B cell (primary cell): ENCODE data around the gene MEN1. TPM values are rescaled to one million over a fixed set of nuclear protein-coding genes. Genes with fewer than 3 reads are reported as not detected.

Experiments used
- ATAC-seq: fragments of 200-7000 bp; cut with Tn5 transposase; one replicate; pipeline ENCODE4 v1.10.0; 2021; ENCODE audit warnings: low read depth, mild to moderate bottlenecking, moderate number of reproducible peaks, moderate library complexity
- CTCF ChIA-PET: fragments of 350-600 bp; sonication (Branson Sonifier 250); formaldehyde crosslinking; loops from one replicate; lab custom pipeline; 2021; ENCODE audit warnings: antibody characterized with exemption, inconsistent platforms; lab: Charles Lee
- POLR2A ChIA-PET: fragments of 350-600 bp; sonication (Branson Sonifier 250); formaldehyde crosslinking; loops from one replicate; lab custom pipeline; 2021; ENCODE audit warnings: antibody characterized with exemption; lab: Charles Lee
- DNase-seq: peaks from one replicate; pipeline ENCODE4 v3.0.0; 2013
- H2AFZ ChIP-seq: 2 replicates; pipeline ENCODE4 v1.6.1; 2012; ENCODE audit warnings: mild to moderate bottlenecking, low read depth, low read length; ENCODE audit not compliant: insufficient read depth, poor library complexity, severe bottlenecking
- H3K27ac ChIP-seq, 2 donors: 1 replicate in 1 of 2; 2 replicates in 1 of 2; pipeline ENCODE4 v1.5.1; 2012 to 2013; ENCODE audit warnings: low read length in 2 of 2, mild to moderate bottlenecking in 2 of 2, moderate library complexity in 1 of 2
- H3K27me3 ChIP-seq, 4 experiments: fragments of 200-600 bp in 1 of 4; sonication (generic) in 1 of 4; replicated peaks in 1 of 4; 1 replicate in 2 of 4; 2 replicates in 2 of 4; pipeline versions ENCODE4 v1.6.1 to v1.7.0; 2013 to 2016; ENCODE audit warnings: low read length in 3 of 4, mild to moderate bottlenecking in 2 of 4, mixed read lengths in 1 of 4, moderate library complexity in 1 of 4; ENCODE audit not compliant: insufficient read depth in 4 of 4, control insufficient read depth in 3 of 4; ENCODE audit errors: control extremely low read depth in 1 of 4
- H3K36me3 ChIP-seq, 2 experiments: replicated peaks in 1 of 2; 1 replicate in 1 of 2; 2 replicates in 1 of 2; pipeline versions ENCODE4 v1.6.1 to v1.7.1; 2013; ENCODE audit warnings: low read length in 1 of 2; ENCODE audit not compliant: insufficient read depth in 2 of 2, control insufficient read depth in 1 of 2; ENCODE audit errors: control extremely low read depth in 1 of 2, extremely low read depth in 1 of 2
- H3K4me1 ChIP-seq, 2 donors: fragments of 200-600 bp in 1 of 2; sonication (generic) in 1 of 2; 1 replicate in 1 of 2; 2 replicates in 1 of 2; pipeline versions ENCODE4 v1.5.1 to v1.6.1; 2013 to 2017; ENCODE audit warnings: low read length in 2 of 2; ENCODE audit not compliant: control insufficient read depth in 2 of 2, insufficient read depth in 2 of 2
- H3K4me2 ChIP-seq: replicated peaks from 2 replicates; pipeline ENCODE3; 2012; ENCODE audit warnings: mild to moderate bottlenecking, low read depth, low read length; ENCODE audit not compliant: poor library complexity, severe bottlenecking
- H3K4me3 ChIP-seq, 5 experiments: fragments of 200-600 bp in 1 of 5; sonication (generic) in 1 of 5; 1 replicate in 3 of 5; 2 replicates in 2 of 5; pipeline versions ENCODE4 v1.5.1 to v1.7.0; 2011 to 2016; ENCODE audit warnings: low read length in 4 of 5, mild to moderate bottlenecking in 4 of 5, low read depth in 2 of 5, control low read depth in 1 of 5, moderate library complexity in 1 of 5; ENCODE audit not compliant: insufficient read depth in 1 of 5; ENCODE audit errors: control extremely low read depth in 1 of 5, extremely low read depth in 1 of 5
- H3K79me2 ChIP-seq: fragments of 200-600 bp; sonication (generic); one replicate; pipeline ENCODE4 v1.6.0; 2016; ENCODE audit warnings: low read length; ENCODE audit not compliant: control insufficient read depth, insufficient read depth
- H3K9ac ChIP-seq: fragments of 200-600 bp; sonication (generic); 2 replicates; pipeline ENCODE4 v1.6.1; 2017; ENCODE audit warnings: mild to moderate bottlenecking, low read length, moderate library complexity
- H3K9me3 ChIP-seq, 3 donors: one replicate each; pipeline versions ENCODE4 v1.6.1 to v1.7.1; 2013; ENCODE audit warnings: low read length in 2 of 3; ENCODE audit not compliant: control insufficient read depth in 2 of 3, insufficient read depth in 1 of 3; ENCODE audit errors: control extremely low read depth in 1 of 3
- H4K20me1 ChIP-seq: 2 replicates; pipeline ENCODE4 v1.6.0; 2012; ENCODE audit warnings: mild to moderate bottlenecking, low read length; ENCODE audit not compliant: insufficient read depth, control insufficient read depth, poor library complexity, severe bottlenecking
- H3K27ac Mint-ChIP-seq: one replicate; pipeline ENCODE4 v1.8.0; 2021; ENCODE audit warnings: mixed read lengths
- H3K27me3 Mint-ChIP-seq: one replicate; pipeline ENCODE4 v1.8.0; 2021; ENCODE audit warnings: mixed read lengths
- H3K4me1 Mint-ChIP-seq: one replicate; pipeline ENCODE4 v1.8.0; 2021; ENCODE audit warnings: mixed read lengths
- H3K4me3 Mint-ChIP-seq: one replicate; pipeline ENCODE4 v1.8.0; 2021; ENCODE audit warnings: mixed read lengths
- H3K9me3 Mint-ChIP-seq: one replicate; pipeline ENCODE4 v1.8.0; 2022; ENCODE audit warnings: mixed read lengths; ENCODE audit not compliant: insufficient read depth
- EZH2 ChIP-seq: IDR thresholded peaks from 2 replicates; pipeline ENCODE4 v1.6.1; 2012; ENCODE audit warnings: borderline replicate concordance, low read depth, mild to moderate bottlenecking, moderate library complexity, low read length; ENCODE audit not compliant: insufficient read depth, poor library complexity, severe bottlenecking
- WGBS: methylation state at CpG from one replicate; pipeline ENCODE4 v1.1.5; 2013; ENCODE audit warnings: missing lambda C conversion rate; ENCODE audit not compliant: insufficient coverage; 5-methylcytosine and 5-hydroxymethylcytosine counted together
- intact Hi-C: fragments of 100-400 bp; cut with micrococcal nuclease; formaldehyde crosslinking; loops from one replicate; pipeline ENCODE4 v1.10.0; 2022
- polyA plus RNA-seq: library from polyadenylated mRNA; depleted of rRNA; stranded (reverse); fragments of >200 nt; gene quantifications from 2 replicates; pipeline ENCODE4 v1.2.3, GENCODE V29; 2012
- total RNA-seq, 2 donors: library from RNA; stranded (reverse); fragments of 120-200 nt in 1 of 2; gene quantifications; 1 replicate in 1 of 2; 2 replicates in 1 of 2; pipeline versions ENCODE4 v1.2.3 to v1.2.4, GENCODE V29; 2013 to 2022
- TF ChIP-seq, protein P1 (sequence below): fragments of 200-600 bp; IDR thresholded peaks from one replicate; pipeline ENCODE4 v1.8.0; 2022; ENCODE audit warnings: antibody characterized with exemption, mild to moderate bottlenecking

MEN1 gene
- total and polyA plus RNA-seq, 2 donors (not counting 1 experiment from before 2014, with no cell fraction given) = 48.2 to 68.5 TPM

DNA sequence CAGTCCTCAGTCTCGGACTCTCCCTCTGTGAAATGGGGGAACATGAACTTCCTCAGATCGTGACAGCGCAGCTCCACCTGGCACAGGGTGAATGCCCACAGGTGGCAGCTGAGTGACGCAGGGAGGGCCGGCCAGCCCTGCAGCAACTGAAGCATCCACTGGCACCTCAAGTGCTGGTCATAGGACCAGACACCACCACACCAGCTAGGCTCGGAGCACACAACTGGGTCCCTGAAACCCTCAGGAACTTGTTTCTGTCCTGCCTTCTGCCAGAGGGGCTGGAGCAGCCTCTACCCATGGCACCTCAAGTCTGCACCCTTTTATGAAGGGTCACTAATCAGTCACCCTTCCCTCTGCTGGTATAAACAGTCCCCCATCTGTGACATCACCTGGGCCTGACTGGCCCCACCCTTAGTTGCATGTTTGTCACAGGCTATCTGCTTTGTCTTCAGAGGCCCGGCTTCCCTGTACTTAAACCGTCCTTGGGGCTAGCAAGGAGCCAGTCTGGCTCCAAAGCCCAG, 41.5 kb upstream of the MEN1 start:
- peak overlapping the region in 3 of 5 experiments; percentile 23 to 59 (median 37) for H3K4me3 ChIP-seq
- H3K36me3 ChIP-seq = peaks cover 0 to 37% of the 10 kb centered on the region in 2 experiments
- H3K4me1 ChIP-seq = peaks cover 95 to 100% of the 10 kb centered on the region in 2 donors
- no peak overlapping the region for H2AFZ ChIP-seq
- H3K4me3 Mint-ChIP-seq = peak overlapping the region; percentile 79
- H3K4me2 ChIP-seq = peak overlapping the region; percentile 76
- peak; percentile 46 for ATAC-seq
- DNase-seq = peak; percentile 93
- no peaks in the 10 kb centered on the region for H3K9me3 Mint-ChIP-seq
- peaks cover 10% of the 10 kb centered on the region for H4K20me1 ChIP-seq
- peak overlapping the region; percentile 57 for H3K9ac ChIP-seq
- no peaks in the 10 kb centered on the region for H3K27me3 ChIP-seq
- peaks cover 57% of the 10 kb centered on the region for H3K79me2 ChIP-seq
- no peaks in the 10 kb centered on the region for H3K9me3 ChIP-seq
- peak overlapping the region; percentile 90 to 100 for H3K27ac ChIP-seq
- peaks cover 94% of the 10 kb centered on the region for H3K4me1 Mint-ChIP-seq
- ChIA-PET POLR2A (interaction anchor here (0.9 to 8.7 kb wide), 7 partner anchors 8 to 107 kb away, joined by 3 to 158 read pairs (median 19); partner anchors contain the start of genes EHD1 and MEN1), CTCF (interaction anchor here (0.8 to 29.2 kb wide), 9 partner anchors 8 to 534 kb away, joined by 3 to 1254 read pairs (median 6); partner anchors contain the start of genes CDC42BPG, EHD1, PRDX5 and TRMT112)
- no peaks in the 10 kb centered on the region for H3K27me3 Mint-ChIP-seq
- no peak for TF ChIP-seq EZH2
- TF ChIP-seq, protein P1, sequence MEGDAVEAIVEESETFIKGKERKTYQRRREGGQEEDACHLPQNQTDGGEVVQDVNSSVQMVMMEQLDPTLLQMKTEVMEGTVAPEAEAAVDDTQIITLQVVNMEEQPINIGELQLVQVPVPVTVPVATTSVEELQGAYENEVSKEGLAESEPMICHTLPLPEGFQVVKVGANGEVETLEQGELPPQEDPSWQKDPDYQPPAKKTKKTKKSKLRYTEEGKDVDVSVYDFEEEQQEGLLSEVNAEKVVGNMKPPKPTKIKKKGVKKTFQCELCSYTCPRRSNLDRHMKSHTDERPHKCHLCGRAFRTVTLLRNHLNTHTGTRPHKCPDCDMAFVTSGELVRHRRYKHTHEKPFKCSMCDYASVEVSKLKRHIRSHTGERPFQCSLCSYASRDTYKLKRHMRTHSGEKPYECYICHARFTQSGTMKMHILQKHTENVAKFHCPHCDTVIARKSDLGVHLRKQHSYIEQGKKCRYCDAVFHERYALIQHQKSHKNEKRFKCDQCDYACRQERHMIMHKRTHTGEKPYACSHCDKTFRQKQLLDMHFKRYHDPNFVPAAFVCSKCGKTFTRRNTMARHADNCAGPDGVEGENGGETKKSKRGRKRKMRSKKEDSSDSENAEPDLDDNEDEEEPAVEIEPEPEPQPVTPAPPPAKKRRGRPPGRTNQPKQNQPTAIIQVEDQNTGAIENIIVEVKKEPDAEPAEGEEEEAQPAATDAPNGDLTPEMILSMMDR = no peak
- intact Hi-C loops = loop anchor here (1.0 kb wide), 4 partner anchors 7 to 42 kb away; partner anchors contain the start of gene EHD1
- 2% methylated on average over 8 of the region's 8 CpGs for WGBS
- H3K27ac Mint-ChIP-seq = peak overlapping the region; percentile 95
